Ishikawa (cell line): ENCODE measurements around the gene TUSC1.

ENCODE experiments used
- CEBPB ChIP-seq: IDR thresholded peaks from 2 replicates; pipeline ENCODE4 v1.6.1; 2012
- CREB1 ChIP-seq: IDR thresholded peaks from 2 replicates; pipeline ENCODE4 v1.6.1; 2012; ENCODE audit warnings: low read depth
- EGR1 ChIP-seq: IDR thresholded peaks from 2 replicates; pipeline ENCODE4 v1.6.1; 2012
- EP300 ChIP-seq: IDR thresholded peaks from 2 replicates; pipeline ENCODE4 v1.6.1; 2012; ENCODE audit warnings: borderline replicate concordance
- FOXM1 ChIP-seq: IDR thresholded peaks from 2 replicates; pipeline ENCODE4 v1.6.1; 2012; ENCODE audit warnings: low read depth, borderline replicate concordance
- MAX ChIP-seq: IDR thresholded peaks from 2 replicates; pipeline ENCODE4 v1.6.1; 2012
- NFIC ChIP-seq: IDR thresholded peaks from 2 replicates; pipeline ENCODE4 v1.6.1; 2012
- RAD21 ChIP-seq: IDR thresholded peaks from 2 replicates; pipeline ENCODE4 v1.6.1; 2012; ENCODE audit warnings: low read depth
- REST ChIP-seq: IDR thresholded peaks from 2 replicates; pipeline ENCODE4 v1.6.1; 2012; ENCODE audit warnings: low read depth, mild to moderate bottlenecking
- TAF1 ChIP-seq: IDR thresholded peaks from 2 replicates; pipeline ENCODE4 v1.6.1; 2012; ENCODE audit warnings: low read depth, mild to moderate bottlenecking
- TCF12 ChIP-seq: IDR thresholded peaks from 2 replicates; pipeline ENCODE4 v1.6.1; 2012; ENCODE audit warnings: low read depth
- TEAD4 ChIP-seq: IDR thresholded peaks from 2 replicates; pipeline ENCODE4 v1.6.1; 2012
- YY1 ChIP-seq: IDR thresholded peaks from 2 replicates; pipeline ENCODE4 v1.6.1; 2012; ENCODE audit warnings: low read depth
- ZBTB7A ChIP-seq: IDR thresholded peaks from 2 replicates; pipeline ENCODE4 v1.6.1; 2012; ENCODE audit warnings: low read depth
- TF ChIP-seq, protein P1 (sequence below): IDR thresholded peaks from 2 replicates; pipeline ENCODE4 v1.6.1; 2012

Gene TUSC1

DNA sequence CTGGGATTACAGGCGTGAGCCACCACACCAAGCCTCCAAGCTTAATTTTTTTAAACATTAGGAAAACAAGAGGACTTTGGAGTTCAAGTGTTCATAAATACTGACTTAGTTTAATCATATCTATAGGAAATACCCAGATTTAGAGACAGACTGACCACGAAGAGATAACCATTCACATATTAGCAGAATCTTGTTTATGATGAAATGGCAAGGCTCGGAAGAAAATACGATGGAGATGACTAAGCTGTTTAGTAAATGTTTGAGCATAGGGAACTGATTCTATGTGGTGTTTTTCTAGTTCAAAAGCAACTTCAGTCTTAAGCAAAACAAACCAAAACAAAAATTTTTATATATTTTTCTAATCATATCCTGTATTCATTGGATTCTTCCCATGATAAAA lies 13.5 kb upstream of the TUSC1 start:
- TF ChIP-seq FOXM1 (no peak), REST (no peak), ZBTB7A (no peak), CREB1 (no peak), TCF12 (no peak), CEBPB (no peak), NFIC (no peak), YY1 (no peak), EP300 (no peak), EGR1 (no peak), MAX (no peak)

GRCh38 chr9:25684321-25684720 lies 6.1 kb upstream of the TUSC1 start:
- TF ChIP-seq NFIC (no peak), CREB1 (no peak), TAF1 (no peak), YY1 (no peak), EP300 (no peak), FOXM1 (no peak), CEBPB (no peak), REST (no peak)

DNA sequence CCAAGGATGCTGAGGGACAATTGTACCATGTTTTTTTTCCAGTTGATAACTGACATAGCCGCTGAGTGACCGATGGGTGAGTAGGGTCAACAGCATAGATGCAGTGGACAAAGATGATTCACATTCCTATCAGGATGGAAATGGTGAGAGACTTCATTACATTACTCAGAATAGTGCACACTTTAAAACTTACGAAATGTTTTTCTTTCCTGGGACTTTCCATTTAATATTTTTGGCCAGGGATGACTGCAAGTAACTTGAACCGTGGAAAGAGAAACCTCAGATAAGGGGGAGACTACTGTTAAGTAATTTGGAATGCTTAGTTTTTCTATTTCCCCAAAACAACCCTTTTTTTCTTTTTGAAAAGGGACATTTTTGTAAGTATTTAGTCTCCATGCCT lies 3.0 kb upstream of the TUSC1 start:
- TF ChIP-seq TEAD4 = no peak
- no peak for TF ChIP-seq EGR1
- TF ChIP-seq RAD21 = no peak
- TF ChIP-seq YY1 = no peak
- TF ChIP-seq CREB1 = no peak
- no peak for TF ChIP-seq REST
- TF ChIP-seq TCF12 = no peak
- no peak for TF ChIP-seq FOXM1
- TF ChIP-seq MAX = no peak
- TF ChIP-seq TAF1 = no peak
- TF ChIP-seq EP300 = no peak
- TF ChIP-seq NFIC = no peak
- TF ChIP-seq, protein P1, sequence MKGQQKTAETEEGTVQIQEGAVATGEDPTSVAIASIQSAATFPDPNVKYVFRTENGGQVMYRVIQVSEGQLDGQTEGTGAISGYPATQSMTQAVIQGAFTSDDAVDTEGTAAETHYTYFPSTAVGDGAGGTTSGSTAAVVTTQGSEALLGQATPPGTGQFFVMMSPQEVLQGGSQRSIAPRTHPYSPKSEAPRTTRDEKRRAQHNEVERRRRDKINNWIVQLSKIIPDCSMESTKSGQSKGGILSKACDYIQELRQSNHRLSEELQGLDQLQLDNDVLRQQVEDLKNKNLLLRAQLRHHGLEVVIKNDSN = no peak
- no peak for TF ChIP-seq CEBPB
- TF ChIP-seq ZBTB7A = no peak

GRCh38 chr9:25678846-25679360 lies 659 bp upstream of the TUSC1 start:
- TF ChIP-seq TEAD4 = no peak
- TF ChIP-seq RAD21 = no peak
- no peak for TF ChIP-seq MAX
- TF ChIP-seq TAF1 = no peak
- TF ChIP-seq REST = no peak
- no peak for TF ChIP-seq FOXM1
- TF ChIP-seq NFIC = no peak
- TF ChIP-seq CREB1 = no peak
- no peak for TF ChIP-seq EP300
- TF ChIP-seq, protein P1 = no peak
- TF ChIP-seq CEBPB = no peak
- no peak for TF ChIP-seq ZBTB7A
- no peak for TF ChIP-seq TCF12
- no peak for TF ChIP-seq YY1
- TF ChIP-seq EGR1 = no peak
